Mucosa of gallbladder (tissue), 1 donor: ENCODE results near the gene PRMT3. TPM values are rescaled to one million over a fixed set of nuclear protein-coding genes. Genes with fewer than 3 reads are reported as not detected.
A peak's percentile ranks its signal among the peaks of the same experiment; 100 is the strongest.
"Not testable (repeated sequence)": the region's sequence is repeated elsewhere in the genome, so short reads cannot be mapped to it uniquely, and the experiment has no call there.

ENCODE experiments used
- DNase-seq: peaks from one replicate; pipeline ENCODE4 v3.0.0-alpha.2; 2020; ENCODE audit warnings: low spot score
- total RNA-seq: library from RNA; stranded (reverse); gene quantifications from one replicate; pipeline ENCODE4 v1.2.1, GENCODE V29; 2021
- donor health status: DM: no; HTN: no; CAD: no.

The PRMT3 gene
- total RNA-seq: 9.8 TPM

DNA sequence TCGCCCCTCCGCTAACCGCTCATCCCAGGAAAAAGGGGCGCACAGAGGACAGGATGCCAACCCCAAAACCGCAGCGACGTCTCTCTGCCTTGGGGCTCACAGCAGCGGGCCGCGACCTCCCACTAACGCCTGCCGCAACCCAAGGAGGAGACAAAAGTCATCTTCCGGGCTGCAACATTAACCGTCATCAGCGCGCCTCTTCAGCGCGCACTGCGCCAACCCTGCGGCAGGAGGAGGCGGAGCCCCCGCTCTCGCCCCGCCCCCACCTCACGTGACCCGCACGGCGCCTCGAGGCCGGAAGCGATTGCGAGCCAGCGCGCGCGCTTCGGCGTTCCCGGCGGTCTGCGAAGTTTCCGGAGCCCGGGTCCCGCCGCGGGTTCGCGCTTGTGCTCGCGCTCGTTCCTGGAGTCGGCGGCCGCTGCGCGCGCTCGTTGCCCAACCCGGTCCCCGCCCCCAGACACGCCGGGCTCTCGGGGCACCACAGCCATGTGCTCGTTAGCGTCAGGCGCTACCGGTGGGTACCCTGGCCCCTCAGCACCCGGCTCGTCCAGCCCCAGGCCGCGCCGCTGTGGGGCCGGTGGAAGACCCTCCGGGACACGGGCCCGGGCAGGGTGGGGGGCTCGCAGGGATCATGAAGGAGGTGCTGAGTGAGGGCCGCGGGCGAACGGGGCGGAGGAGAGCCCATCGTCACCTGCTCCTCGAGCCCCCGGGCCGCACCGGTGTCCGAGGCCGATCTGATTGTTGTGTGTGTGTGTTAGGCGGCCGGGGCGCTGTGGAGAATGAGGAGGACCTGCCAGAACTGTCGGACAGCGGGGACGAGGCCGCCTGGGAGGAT, at the start of gene PRMT3:
Gene PRMT3 (plus strand): TSS at position 456 of the 835 bp plus-strand sequence. CDS start 31 bp downstream, at position 487.
- peak; percentile 97 for DNase-seq

GRCh38 chr11:20342347-20343141, 45.0 kb upstream of the PRMT3 start:
- no peak for DNase-seq

DNA sequence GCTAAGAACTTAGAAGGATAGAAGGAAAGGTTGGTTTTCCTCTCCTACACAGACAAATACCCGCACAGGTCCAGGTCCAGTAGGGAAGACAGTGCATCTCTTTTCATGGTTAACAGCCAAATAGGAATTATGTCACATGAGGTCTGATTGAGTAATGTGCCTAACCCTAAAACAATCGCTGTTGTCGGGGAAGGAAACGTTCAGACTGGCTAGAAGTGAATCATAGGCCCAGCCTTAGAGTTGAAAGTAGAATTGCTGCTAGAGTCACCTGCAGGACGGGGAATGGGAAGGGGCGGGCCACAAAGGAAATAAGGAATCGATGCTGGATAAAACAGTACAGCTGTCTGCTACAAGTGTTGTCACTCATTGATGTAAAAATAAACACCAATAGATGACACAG, 36.4 kb upstream of the PRMT3 start:
- DNase-seq: no peak

DNA sequence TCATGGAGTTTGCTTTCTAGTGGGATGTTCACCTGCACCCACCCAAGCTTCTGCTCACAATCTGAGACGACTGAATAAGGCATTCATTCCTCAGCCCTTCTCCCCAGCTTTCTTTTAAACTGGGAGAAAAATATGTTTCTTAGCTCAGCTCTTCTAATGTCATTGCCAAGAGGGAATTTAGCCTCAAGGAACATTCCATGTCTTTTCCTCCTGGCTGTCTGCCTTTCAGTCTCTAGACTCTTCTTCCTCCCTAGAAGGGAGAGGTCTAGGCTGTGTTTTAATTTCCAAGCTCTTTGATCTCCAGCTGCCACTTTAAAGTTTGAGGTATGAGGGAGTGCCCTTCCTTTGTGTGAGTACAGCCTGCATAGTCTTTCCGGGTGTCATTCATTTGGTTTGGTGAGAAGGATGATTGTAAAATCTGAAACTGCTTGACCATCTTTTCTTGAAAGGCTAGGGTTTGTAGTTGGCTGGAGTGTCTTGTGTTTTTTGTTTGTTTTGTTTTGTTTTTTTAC, 35.7 kb upstream of the PRMT3 start:
- no peak for DNase-seq

DNA sequence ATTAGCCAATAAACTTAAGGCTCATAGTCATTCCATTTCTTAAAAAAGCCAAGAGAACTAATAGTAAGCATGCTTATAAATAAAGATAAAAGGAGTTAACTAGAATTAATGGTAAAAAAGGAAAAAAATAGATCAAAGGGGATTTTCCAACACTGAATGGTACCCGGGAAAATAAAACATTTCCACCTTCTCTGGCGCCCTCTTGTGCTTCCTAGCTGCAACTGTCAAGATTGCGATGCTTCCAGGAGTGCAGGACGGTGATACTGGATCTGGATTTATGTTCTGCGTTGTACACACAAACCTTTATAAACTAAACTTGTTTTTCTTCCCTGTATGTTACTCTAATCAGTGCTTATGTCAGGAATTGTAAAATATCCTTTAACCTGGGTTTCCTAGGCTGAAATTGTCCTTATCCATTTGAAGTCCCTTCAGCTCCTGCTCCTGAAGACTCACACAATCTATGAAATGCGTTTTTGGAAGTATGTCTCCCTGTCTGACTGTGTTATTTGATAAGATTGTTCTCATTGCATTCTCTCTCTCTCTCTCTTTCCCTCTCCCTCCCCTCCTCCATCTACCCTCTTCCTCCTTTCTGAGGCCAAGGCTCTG, 33.6 kb upstream of the PRMT3 start:
- peak; percentile 17 for DNase-seq

- peak; percentile 17 for DNase-seq
Observed at GRCh38 chr11:20355221-20356219, 32.0 kb upstream of the PRMT3 start.

- DNase-seq: no peak
Observed at GRCh38 chr11:20357150-20357549, 30.4 kb upstream of the PRMT3 start.

- peak; percentile 26 for DNase-seq
Observed at GRCh38 chr11:20360650-20361049, 26.9 kb upstream of the PRMT3 start.

DNA sequence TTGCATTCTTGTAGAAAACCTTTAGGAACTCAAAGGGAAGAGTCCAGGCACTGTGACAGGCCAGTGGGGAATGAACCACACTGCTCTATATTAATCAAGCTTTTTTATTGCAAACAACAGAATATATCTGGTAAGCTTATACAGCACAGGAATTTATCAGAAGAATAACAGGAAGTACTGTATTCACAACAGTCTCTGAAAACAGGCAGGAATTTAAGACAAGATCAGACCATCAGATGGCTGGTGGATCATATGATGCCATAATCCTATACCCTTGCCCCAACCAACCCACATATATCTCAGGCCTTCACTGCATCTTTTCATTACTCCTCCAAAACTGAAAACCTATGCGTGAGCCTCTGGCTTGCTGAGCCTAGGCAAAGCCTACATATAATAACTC, 25.0 kb upstream of the PRMT3 start:
- DNase-seq: no peak

DNA sequence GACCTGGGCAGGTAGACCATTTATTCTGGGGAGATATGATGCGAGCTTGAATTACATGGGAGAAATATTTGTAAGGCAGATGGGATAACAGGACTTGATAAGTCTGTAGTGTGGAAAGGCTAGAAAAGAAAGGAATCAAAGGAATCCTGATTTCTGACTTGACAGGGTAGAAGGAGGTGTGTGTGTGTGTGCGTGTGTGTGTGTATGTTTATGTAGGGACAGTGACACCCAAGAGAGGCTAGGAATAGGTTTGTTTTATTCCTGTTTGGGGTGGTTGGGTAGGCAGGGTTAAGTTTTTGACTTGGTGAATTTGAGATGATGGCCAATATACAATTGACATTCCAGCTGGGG, 24.4 kb upstream of the PRMT3 start:
- DNase-seq: no peak

DNA sequence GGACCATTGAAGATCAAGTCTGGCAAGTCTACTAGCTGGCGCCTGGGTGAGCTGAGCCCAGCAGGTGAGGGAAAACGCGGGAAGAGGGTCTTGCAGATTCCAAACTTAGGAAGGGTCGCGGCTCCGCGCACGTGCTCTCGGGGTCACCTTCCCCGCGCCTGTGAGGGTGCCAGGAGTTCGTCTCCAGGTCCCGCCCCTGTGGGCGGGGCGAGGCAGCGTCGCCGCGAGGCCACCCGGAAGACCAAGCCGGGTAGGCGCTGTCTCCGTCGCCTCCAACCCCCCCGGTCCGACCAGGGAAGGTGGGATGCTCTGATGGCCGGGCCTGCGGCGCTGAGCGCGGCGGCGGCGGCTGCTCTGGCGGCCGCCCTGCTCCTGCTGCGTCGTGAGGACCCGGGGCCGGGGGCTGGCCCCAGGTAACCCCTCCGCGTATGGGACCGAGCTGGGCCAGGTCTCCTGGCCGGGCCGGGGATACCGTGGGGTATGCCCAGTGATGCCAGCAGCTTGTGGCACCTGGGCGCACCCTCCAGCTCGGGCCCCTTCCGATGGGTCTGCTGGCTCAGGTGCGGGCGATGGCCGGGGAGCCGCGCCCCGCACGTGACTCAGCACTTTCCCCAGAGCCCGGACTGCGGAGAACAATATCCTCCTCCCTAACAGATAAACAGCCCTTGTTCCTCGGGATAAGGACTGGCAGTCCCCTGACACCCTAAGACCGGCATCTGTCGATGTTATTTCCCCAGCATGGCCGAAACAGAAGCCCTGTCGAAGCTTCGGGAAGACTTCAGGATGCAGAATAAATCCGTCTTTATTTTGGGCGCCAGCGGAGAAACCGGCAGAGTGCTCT, 23.8 kb upstream of the PRMT3 start, which contains the start of gene HTATIP2:
Gene HTATIP2 (plus strand): TSS at position 215 of the 841 bp plus-strand sequence. CDS start 524 bp downstream, at position 739.
- peak; percentile 73 for DNase-seq

DNA sequence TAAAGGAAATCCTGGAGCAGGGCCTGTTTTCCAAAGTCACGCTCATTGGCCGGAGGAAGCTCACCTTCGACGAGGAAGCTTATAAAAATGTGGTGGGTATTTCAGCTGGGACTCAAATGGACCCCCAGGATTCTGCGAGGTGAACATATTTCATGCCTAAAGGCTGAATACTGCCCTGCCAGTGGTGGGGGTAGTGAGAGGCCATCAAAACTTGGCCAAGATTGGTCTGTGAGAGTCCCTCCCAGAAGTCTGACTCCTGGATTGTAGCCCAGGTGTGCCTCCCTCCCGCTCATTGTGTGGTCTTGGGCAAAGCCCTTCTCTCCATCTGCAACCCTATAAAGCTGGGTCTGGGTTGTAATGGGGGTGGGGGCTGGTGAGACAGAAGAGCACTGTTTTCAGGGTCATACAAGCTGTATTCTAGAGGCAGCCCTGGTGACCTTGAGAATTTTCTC, 23.1 kb upstream of the PRMT3 start:
- no peak for DNase-seq

DNA sequence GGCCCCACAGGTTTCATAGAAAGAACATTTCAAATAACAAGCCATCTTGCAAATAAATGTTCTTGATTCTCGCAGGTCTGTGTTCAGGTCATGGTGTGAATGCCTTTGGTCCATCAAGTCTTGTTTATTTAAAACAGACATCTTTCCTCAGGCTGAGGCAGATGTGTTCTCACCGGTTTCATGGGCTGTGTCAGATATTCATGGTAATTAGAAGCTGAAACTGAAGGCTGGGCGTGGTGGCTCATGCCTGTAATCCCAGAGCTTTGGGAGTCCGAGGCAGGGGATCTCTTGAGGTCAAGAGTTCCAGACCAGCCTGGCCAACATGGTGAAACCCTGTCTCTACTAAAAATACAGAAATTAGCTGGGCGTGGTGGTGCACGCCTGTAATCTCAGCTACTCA, 22.1 kb upstream of the PRMT3 start:
- not testable (repeated sequence) for DNase-seq

GRCh38 chr11:20367313-20367948, 20.1 kb upstream of the PRMT3 start:
- DNase-seq: peak; percentile 36

GRCh38 chr11:20368438-20368837, 19.1 kb upstream of the PRMT3 start:
- DNase-seq: no peak

DNA sequence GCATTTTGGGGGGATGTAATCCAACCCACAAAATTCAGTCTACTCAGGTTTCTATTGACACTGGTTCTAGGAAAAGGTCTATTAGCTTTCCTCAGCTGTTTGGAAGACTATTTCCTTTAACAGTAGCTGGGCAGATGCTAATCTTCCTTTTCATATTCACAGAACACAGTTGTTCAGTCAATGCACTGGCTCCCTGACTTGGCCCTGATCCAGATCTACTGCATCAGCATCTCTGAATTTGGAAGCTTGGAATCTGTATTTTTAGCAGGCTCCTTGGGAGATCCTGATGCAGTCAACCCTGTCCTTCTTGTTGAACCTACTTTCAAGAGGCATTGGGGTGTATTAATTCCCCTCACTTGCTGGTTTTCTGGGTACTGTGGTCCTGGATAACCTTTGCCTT, 17.7 kb upstream of the PRMT3 start:
- DNase-seq: no peak

DNA sequence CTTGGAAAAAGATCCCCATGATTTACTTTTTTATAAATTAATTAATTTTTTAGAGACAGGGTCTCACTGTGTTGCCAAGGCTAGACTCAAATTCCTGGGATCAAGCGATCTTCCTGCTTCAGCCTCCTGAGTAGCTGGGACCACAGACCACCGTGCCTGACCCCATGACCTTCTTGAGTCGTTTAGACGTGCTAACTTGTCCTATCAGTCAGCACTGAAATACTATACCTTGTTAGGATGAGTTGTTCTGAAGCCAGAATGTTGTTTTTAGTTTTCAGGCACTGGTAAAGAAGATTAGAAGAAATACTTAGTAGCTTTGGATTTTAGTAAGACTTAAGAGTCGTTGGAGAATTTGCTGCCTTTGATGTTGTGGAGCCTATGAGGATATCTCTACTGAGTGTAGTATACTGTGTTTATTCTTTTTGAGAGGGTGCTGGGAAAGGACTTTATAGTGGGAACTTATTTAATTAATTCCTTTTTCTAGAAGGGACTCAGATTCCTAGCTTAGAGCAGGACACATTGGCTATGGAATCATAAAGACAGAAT, 15.4 kb upstream of the PRMT3 start:
- no peak for DNase-seq

DNA sequence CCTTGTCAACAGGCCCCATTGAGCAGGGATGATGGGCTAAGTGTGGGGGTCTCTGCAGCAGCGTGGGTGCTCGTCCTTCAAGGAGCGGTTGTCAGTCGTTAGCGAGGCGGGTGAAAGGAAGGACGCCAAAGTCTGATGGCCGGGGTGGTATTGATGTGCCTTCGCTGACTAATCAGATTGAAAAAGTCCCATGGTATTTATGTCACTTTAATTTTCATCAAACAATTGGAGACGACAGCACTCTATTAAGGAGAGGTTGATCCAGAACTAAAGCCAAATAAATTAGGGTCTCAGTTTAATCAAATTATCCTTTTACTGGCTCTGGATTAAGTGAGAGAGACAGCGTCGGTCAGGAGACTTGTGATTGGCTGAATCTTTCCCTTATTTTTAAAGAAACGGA, 14.4 kb upstream of the PRMT3 start:
- DNase-seq: no peak

GRCh38 chr11:20373568-20374209, 13.8 kb upstream of the PRMT3 start:
- no peak for DNase-seq
